Frontal cortex (tissue), 4 donors: ENCODE results near the gene SLX4IP. TPM values are rescaled to one million over a fixed set of nuclear protein-coding genes. Genes with fewer than 3 reads are reported as not detected.

Experiments
- DNase-seq, 2 donors: peaks; one replicate each; pipeline ENCODE4 v3.0.0; 2012; ENCODE audit warnings: low spot score in 2 of 2
- FAIRE-seq: peaks from 2 replicates; lab custom pipeline; 2012; peaks lifted over from hg19 to GRCh38; lab: Jason Lieb, UNC
- total RNA-seq: library from RNA; depleted of rRNA; stranded (reverse); fragments of >200 nt; gene quantifications from one replicate; pipeline ENCODE4 v1.2.3, GENCODE V29; 2014
- donor health status: control.
- donor health status: control.
- donor health status: control.

The SLX4IP gene
- total RNA-seq, 1 donor from 2014 or later: 8.2 TPM

- FAIRE-seq (no peak), DNase-seq (no peak)
Observed at GRCh38 chr20:10462516-10462915, 27.4 kb downstream of the SLX4IP start.

DNA sequence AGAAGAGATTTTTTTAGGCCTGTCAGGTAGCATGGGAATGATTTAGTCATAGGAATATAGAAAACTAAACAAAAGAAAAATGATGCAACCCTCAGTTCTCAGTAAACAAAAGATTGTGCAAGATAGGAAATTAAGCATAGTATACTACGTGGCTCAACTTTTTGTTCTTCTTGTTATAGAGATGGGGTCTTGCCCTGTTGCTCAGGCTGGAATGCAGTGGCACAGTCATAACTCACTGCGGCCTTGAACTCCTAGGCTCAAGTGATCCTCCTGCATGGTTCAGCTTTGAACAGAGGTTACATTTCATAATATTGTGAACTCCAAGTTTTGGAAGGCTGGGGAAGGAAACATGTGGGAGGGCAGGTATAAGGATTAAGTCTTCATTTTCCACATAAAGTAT lies 28.5 kb downstream of the SLX4IP start:
- DNase-seq (no peak), FAIRE-seq (no peak)

DNA sequence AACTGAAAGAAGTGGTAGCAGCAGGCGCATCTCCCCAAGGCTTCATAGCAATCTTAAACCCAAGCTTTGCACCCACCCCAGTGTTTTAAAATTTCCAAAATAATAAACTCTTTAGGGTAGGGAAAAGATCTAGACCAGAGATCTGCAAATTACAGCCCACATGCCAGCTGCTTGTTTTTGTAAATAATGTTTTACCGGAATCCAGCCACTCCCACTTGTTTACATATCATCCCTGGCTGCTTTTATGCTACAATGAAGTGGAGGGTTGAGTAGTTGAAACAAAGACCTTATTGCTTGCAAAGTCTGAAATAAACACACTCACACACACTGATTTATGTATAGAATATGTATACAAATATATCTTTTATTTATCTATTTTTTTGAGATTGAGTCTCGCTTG lies 30.0 kb downstream of the SLX4IP start:
- FAIRE-seq: no peak
- no peak for DNase-seq

DNA sequence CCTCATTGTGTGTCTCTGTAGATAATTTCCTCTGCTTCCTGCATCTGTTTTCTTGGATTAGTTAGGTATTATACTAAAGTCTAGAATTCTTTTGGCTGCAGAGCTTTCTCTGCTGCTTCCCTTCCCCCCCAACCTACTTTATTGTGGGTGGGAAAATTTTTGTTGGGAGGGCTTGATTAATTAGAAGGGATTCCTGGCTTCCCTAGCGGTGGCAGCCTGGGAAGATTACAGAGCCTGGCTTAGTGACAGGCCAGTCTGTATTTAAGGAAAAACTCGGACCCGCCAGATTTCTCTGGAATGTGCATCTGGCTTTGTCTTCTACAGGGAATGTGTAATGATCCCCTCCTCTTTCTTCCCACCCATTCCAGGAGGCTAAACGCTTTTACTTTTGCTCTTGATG lies 31.2 kb downstream of the SLX4IP start:
- no peak for DNase-seq
- FAIRE-seq: no peak

DNA sequence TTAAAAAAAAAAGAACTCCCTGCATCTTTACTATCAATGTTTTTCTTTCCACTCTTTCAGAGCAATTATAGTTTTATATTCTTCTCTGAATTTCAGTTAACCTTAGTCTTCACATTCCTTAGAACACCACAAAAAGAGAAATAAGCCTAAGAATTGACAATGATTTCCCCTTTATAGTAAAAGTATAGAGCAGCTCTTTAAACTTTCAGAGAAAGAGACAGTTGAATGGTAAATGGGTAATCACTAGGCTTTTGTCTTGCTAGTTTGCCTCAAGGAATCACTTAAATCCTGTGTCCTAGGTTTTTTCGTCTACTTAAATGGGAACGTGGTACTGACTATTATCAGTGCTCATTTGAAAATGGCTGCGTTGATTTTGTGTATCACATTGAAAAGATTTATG lies 31.8 kb downstream of the SLX4IP start:
- FAIRE-seq: no peak
- DNase-seq: no peak

DNA sequence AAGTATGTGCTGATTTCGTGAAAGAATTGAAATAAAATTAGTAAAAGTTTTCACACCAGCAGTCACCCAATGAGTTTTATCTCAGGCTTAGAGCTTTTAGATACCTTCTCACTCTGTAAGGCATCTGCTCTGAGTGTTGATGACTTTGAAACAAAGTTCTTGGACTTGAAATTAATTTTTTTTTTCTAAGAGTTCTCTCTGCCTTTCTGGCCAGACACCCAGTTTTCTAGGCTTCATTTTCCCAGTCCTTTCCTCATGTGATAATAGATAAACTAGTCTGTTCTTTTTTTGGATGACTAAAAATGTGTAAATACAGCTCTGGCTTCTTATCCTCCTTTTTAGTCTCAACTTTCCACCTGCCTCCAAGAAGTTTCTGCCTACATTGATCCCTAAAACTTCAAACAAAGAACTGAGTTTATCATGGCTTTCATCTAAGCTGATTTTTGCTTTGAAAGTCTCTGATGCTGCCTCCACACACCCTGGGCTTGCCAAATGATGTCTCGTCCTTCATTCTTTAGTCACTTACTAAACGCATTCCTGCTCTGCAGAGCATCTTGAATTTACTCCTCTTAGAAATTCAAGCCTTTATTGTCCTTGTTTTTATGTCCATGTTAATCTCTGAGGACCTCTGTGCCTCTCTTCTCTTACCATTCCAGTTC lies 32.7 kb downstream of the SLX4IP start:
- DNase-seq (no peak), FAIRE-seq (no peak)

- DNase-seq: no peak
- FAIRE-seq: no peak
Observed at GRCh38 chr20:10468340-10468845, 33.3 kb downstream of the SLX4IP start.

DNA sequence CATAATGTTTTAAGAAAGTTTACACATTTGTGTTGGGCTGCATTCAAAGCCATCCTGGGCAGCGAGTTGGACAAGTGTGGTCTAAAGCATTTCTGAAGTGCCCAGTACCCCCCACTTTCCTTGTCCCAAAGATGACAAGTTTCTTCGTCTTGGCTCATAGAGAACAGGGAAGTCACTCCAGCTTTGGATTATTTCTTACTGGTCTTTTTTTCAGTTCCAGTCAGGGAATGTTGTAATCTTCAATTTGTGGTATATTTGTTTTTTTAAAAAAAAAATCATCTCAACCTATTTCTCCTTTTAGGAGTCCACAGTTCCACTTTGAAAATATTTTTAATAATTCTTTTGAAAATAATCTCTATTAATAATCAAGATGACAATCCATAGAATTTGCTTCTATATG lies 34.0 kb downstream of the SLX4IP start:
- no peak for DNase-seq
- no peak for FAIRE-seq

DNA sequence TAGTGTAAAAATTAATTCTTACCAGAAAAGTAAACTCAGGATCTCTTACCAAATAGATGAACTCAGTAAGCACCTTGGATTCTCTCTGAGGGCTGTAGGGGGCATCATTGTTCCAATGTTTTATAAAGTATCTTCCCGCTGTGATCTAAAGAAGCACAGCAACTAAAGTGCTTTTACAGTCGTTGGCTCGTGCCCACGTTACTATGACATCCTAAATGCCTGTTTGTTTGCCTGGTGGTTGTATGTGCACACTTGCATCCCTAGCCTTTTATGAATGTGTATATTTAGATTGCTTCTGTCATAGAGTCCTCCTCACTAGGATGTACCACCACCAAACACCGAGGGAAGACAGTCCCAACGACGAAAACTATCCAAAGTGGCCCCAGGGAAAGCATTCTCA lies 34.5 kb downstream of the SLX4IP start:
- DNase-seq (peak; percentile 16 to 57), FAIRE-seq (peak; percentile 94)

DNA sequence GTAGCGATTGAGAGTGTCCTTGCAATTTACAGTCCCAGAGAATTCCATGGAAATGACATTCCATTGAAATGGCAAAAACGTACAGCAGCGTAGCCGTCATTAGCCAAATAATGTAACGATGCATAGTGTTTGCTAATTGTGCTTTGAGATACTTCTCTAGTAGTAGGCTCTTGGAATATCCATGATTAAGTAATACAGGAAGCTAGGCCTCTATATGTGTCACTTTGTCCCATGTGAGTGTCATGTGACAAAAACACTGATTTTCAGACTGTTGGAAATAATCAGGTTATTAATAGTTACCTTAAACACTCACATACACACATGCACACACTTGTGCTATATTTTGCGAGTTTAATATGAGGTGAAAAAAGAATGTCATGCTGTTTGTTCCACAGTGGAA lies 35.2 kb downstream of the SLX4IP start:
- FAIRE-seq: no peak
- no peak for DNase-seq

- no peak for DNase-seq
- FAIRE-seq: no peak
Observed at GRCh38 chr20:10472871-10473270, 37.8 kb downstream of the SLX4IP start.

DNA sequence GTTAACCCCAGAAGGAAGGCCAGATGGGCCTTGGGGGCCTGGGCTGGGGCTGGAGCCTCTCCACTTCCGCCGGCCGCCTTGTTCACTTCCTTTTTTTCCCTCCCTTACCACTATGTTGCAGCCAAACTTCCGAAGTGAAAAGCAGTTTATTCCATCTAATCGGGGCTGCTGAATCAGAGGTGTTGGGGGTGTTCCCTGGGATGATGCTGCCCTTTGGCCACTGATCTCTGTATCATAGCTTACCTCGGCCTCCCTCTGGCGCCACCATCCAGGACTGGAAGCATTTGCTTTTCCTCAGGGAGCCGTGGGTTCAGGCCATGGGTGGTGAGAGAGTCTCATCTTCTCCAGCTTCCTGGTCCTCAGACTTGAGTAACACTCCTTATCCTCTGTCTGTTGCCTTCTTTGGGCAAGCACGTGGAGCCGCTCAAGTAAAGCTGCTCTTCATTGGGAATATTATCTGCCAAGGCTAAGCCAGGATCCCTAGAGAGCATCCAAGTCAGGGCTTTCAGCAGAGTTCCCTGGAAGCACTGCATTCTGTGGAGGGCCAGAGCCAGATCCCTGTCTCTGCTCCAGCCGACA lies 39.6 kb downstream of the SLX4IP start:
- DNase-seq (no peak), FAIRE-seq (no peak)

DNA sequence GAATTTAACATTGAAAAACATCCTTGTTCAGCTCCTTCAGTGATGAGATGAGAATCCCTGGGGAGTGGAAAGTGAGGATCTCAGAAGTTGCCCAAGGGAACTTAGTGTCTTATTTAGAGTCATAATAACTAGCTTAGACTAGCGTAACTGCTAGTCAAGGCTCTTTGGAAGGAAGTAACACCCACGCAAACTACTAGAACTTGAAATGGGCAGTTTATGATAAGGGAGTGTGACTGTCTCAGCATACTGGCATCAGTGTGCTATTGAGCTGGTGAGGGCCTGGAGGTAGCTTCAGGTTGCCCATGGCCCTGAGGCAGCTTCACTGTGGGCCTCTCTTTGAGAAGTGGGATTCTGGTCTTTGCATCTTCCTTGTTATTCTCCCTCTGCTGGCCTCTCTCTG lies 40.1 kb downstream of the SLX4IP start:
- DNase-seq: no peak
- no peak for FAIRE-seq

DNA sequence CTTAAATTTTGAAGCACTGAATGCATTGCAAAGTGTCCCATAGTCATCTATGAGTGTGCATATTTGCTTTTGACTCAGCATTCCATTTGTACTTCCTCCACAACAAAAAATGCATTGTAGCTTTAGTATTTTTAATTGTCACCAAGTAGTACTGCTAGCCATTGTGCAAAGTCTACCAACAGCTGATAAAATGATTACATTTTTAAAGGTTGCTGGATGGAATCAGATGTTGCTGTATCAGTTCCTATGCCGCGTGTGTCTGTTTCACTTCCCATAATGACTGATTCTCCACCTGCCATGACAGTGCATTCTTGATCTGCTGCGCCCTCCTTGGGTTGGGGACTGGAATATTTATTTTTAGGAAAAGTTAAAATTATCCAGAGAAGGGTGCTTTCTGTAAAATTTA lies 41.2 kb downstream of the SLX4IP start:
- FAIRE-seq: no peak
- no peak for DNase-seq

- FAIRE-seq (no peak), DNase-seq (no peak)
Observed at GRCh38 chr20:10478205-10478604, 43.1 kb downstream of the SLX4IP start.

DNA sequence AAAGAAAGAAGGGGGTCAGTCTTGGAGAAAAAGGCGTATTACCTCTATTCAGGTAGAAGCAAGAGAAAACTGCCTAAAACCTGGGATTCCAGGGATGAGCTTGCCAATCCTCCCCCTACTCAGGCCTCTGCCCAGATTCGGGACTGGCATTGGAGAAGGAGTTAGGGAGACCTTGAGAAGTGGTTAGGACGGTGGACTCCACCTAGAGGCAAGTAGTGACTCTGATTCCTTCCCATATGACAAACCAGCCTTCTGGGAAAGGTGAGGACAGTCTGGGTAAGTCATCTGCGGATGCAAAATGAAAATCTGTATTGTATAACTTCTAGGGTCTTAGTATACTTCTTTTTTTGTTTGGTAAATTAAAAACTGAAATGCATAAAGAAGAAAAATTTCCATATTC lies 43.8 kb downstream of the SLX4IP start:
- no peak for FAIRE-seq
- no peak for DNase-seq

DNA sequence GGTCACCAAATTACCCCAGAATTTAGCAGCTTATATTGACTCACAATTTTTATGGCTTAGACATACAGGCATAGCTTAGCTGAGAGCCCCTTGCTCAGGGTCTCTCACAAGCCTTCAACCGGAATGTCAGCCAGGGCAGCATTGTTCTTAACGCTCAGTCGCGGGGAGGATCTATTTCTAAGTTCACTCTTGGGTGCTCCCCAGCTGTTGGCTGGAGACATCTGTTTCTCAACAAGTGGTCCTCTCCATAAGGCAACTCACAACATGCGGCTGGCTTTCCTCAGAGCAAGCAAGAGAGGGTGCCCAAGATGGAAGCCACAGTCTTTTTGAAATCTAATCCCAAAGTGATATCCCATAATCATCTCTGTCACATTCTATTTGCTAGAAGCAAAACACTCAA lies 46.6 kb downstream of the SLX4IP start:
- no peak for FAIRE-seq

GRCh38 chr20:10483691-10484090 lies 48.6 kb downstream of the SLX4IP start:
- DNase-seq (no peak), FAIRE-seq (no peak)

More for the DNA sequence above, 46.6 kb downstream of the SLX4IP start:
- no peak for DNase-seq

DNA sequence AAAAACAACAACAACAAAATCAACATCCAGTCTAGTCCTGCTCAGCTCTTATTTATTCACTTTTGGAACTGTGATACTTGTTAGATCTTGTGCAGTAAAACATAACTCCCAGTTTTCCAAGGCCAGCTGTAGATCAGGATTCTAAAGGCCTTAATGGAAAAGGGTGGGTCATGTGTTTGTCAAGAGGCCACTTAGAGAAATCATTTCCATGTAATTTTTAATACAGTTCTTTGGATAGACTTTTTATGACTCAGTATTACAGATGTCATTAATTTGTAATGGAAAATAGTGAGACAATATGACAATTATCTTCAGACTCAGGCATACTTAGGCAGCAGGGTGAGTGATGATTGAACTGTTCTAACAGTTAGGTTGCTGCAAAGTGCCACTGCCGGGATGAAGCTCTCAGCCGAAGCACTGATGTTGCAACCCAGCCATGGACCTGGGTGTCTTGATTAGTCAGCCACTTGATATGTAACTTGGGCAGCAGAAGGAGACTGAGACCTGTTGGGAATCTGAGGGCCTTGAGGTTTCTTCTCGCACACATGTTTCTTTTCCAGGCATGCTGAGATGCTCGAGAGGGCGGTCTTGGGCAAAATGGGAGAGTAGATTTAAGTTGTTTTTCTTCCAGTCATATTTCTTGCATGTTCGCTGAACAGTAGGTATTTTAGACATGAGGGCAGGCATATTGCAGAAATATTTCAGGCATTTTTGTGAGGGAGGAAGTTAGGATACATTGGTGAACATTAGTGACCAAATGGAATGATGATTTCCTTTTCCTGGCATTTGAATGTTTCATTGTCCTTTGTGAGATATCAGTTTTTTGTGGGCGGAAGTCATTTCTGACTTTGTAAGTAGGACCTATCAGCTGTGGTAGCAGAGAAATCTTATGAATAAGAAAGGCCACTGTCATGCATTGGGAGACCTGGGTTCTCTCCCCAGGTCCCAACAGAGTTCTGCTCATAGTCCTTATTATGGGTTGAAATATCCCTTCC lies 52.3 kb downstream of the SLX4IP start:
- no peak for FAIRE-seq
- no peak for DNase-seq

DNA sequence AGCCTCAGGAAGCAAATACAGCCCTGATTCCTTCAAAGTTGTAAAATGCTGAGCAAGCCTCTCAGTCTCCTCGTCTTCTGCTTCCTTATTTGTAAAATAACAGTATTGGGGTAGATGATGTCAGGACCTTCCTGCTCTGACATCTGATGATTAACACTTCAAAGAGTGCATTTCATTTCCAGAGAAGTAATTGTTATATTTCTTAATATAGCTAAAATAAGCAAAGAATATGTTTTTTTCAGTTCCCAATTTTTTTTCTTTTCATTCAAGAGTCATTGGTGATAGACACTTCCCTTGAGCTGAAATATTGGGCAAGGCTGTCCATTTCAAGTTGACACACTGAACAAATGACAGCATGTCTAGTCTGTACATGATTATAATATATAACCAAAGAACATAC lies 53.4 kb downstream of the SLX4IP start:
- DNase-seq: no peak
- FAIRE-seq: no peak

- no peak for FAIRE-seq
Observed at GRCh38 chr20:10489853-10490252, 54.7 kb downstream of the SLX4IP start.

More at GRCh38 chr20:10489853-10490252, 54.7 kb downstream of the SLX4IP start:
- DNase-seq: no peak
